Naive B cell (primary cell): ENCODE results near the gene SPATA13. TPM values are rescaled to one million over a fixed set of nuclear protein-coding genes. Genes with fewer than 3 reads are reported as not detected.

ENCODE experiments used
- ATAC-seq, 2 donors: fragments of 150-1000 bp; cut with Tn5 transposase; 2 replicates each; pipeline ENCODE4 v1.10.0; 2021; ENCODE audit warnings: low read depth in 2 of 2, mild to moderate bottlenecking in 2 of 2, moderate library complexity in 2 of 2
- DNase-seq: peaks from one replicate; pipeline ENCODE4 v3.0.0; 2022
- H3K27ac Mint-ChIP-seq, 6 donors: one replicate each; pipeline ENCODE4 v1.8.0; 2020 to 2022; ENCODE audit warnings: mild to moderate bottlenecking in 6 of 6, mixed read lengths in 6 of 6, moderate library complexity in 5 of 6, inconsistent platforms in 2 of 6
- H3K27me3 Mint-ChIP-seq, 3 donors: one replicate each; pipeline ENCODE4 v1.8.0; 2021 to 2022; ENCODE audit warnings: mixed read lengths in 3 of 3, mild to moderate bottlenecking in 1 of 3
- H3K36me3 Mint-ChIP-seq, 2 donors: one replicate each; pipeline ENCODE4 v1.8.0; 2020 to 2022; ENCODE audit warnings: mixed read lengths in 2 of 2, inconsistent platforms in 1 of 2, mild to moderate bottlenecking in 1 of 2
- H3K4me1 Mint-ChIP-seq, 3 donors: one replicate each; pipeline ENCODE4 v1.8.0; 2020 to 2022; ENCODE audit warnings: mixed read lengths in 3 of 3, inconsistent platforms in 1 of 3, mild to moderate bottlenecking in 1 of 3, moderate library complexity in 1 of 3
- H3K4me3 Mint-ChIP-seq, 8 donors: one replicate each; pipeline ENCODE4 v1.8.0; 2020 to 2022; ENCODE audit warnings: mild to moderate bottlenecking in 8 of 8, mixed read lengths in 8 of 8, moderate library complexity in 8 of 8, inconsistent platforms in 2 of 8
- H3K9me3 Mint-ChIP-seq, 7 donors: one replicate each; pipeline ENCODE4 v1.8.0; 2020 to 2022; ENCODE audit warnings: mixed read lengths in 7 of 7, mild to moderate bottlenecking in 5 of 7, inconsistent platforms in 2 of 7, moderate library complexity in 1 of 7
- polyA plus RNA-seq, 6 donors: library from polyadenylated mRNA; unstranded; fragments of 300-500 nt; fragmentation: Illumina TruSeq; gene quantifications; one replicate each; pipeline ENCODE4 v1.2.3, GENCODE V29; 2021; ENCODE audit warnings: low read depth in 6 of 6

Gene SPATA13
- polyA plus RNA-seq, 6 donors from 2014 or later: 2.2 to 8.3 (median 5.3) TPM; not detected in 1

GRCh38 chr13:24279327-24280110, 119.0 kb downstream of the SPATA13 start:
- ATAC-seq (no peak), DNase-seq (no peak)
- Mint-ChIP-seq H3K27me3 (no peaks in the 10 kb centered on the region), H3K36me3 (no peaks in the 10 kb centered on the region), H3K4me3 (no peak overlapping the region), H3K27ac (peak overlapping the region in 4 of 6 donors; percentile 67 to 86 (median 77)), H3K9me3 (no peaks in the 10 kb centered on the region), H3K4me1 (peaks cover 14 to 28% (median 20%) of the 10 kb centered on the region in 3 donors)

GRCh38 chr13:24280720-24281119, 120.2 kb downstream of the SPATA13 start:
- H3K36me3 Mint-ChIP-seq: no peaks in the 10 kb centered on the region
- ATAC-seq (peak; percentile 17 to 39), DNase-seq (no peak)
- H3K27ac Mint-ChIP-seq: peak overlapping the region in 4 of 6 donors; percentile 42 to 86 (median 46)
- H3K4me3 Mint-ChIP-seq: peak overlapping the region in 1 of 8 donors; percentile 9
- no peaks in the 10 kb centered on the region for H3K27me3 Mint-ChIP-seq
- no peaks in the 10 kb centered on the region for H3K9me3 Mint-ChIP-seq
- peaks cover 6 to 17% (median 10%) of the 10 kb centered on the region in 3 donors for H3K4me1 Mint-ChIP-seq

GRCh38 chr13:24281188-24282008, 120.9 kb downstream of the SPATA13 start:
- Mint-ChIP-seq H3K4me3 (no peak overlapping the region), H3K9me3 (no peaks in the 10 kb centered on the region), H3K27me3 (no peaks in the 10 kb centered on the region), H3K4me1 (peaks cover 2 to 10% (median 7%) of the 10 kb centered on the region in 3 donors), H3K27ac (peak overlapping the region in 4 of 6 donors; percentile 43 to 86 (median 47)), H3K36me3 (peaks cover 0 to 5% of the 10 kb centered on the region in 2 donors)
- DNase-seq (no peak), ATAC-seq (no peak)

GRCh38 chr13:24282256-24282655, 121.7 kb downstream of the SPATA13 start:
- H3K4me3 Mint-ChIP-seq: no peak overlapping the region
- peaks cover 0 to 9% of the 10 kb centered on the region in 2 donors for H3K36me3 Mint-ChIP-seq

GRCh38 chr13:24284889-24285565, 124.5 kb downstream of the SPATA13 start:
- Mint-ChIP-seq H3K9me3 (no peaks in the 10 kb centered on the region), H3K4me1 (no peaks in the 10 kb centered on the region), H3K27me3 (no peaks in the 10 kb centered on the region), H3K4me3 (no peak overlapping the region), H3K36me3 (peaks cover 5 to 17% of the 10 kb centered on the region in 2 donors), H3K27ac (no peak overlapping the region)
- ATAC-seq (no peak), DNase-seq (no peak)

More at GRCh38 chr13:24282256-24282655, 121.7 kb downstream of the SPATA13 start:
- no peaks in the 10 kb centered on the region for H3K9me3 Mint-ChIP-seq
- H3K27ac Mint-ChIP-seq: no peak overlapping the region
- H3K27me3 Mint-ChIP-seq: no peaks in the 10 kb centered on the region
- no peak for DNase-seq
- peaks cover 0 to 2% (median 0%) of the 10 kb centered on the region in 3 donors for H3K4me1 Mint-ChIP-seq
- no peak for ATAC-seq

GRCh38 chr13:24286624-24287023, 126.1 kb downstream of the SPATA13 start:
- no peak overlapping the region for H3K27ac Mint-ChIP-seq
- H3K27me3 Mint-ChIP-seq: no peaks in the 10 kb centered on the region
- ATAC-seq: no peak
- H3K4me3 Mint-ChIP-seq: no peak overlapping the region
- DNase-seq: no peak
- no peaks in the 10 kb centered on the region for H3K4me1 Mint-ChIP-seq
- no peaks in the 10 kb centered on the region for H3K9me3 Mint-ChIP-seq
- peaks cover 9 to 17% of the 10 kb centered on the region in 2 donors for H3K36me3 Mint-ChIP-seq

GRCh38 chr13:24287748-24288287, 127.3 kb downstream of the SPATA13 start:
- H3K27ac Mint-ChIP-seq: peak overlapping the region in 1 of 6 donors; percentile 32
- no peaks in the 10 kb centered on the region for H3K9me3 Mint-ChIP-seq
- no peak for ATAC-seq
- H3K36me3 Mint-ChIP-seq: peaks cover 17 to 23% of the 10 kb centered on the region in 2 donors
- H3K27me3 Mint-ChIP-seq: no peaks in the 10 kb centered on the region
- no peak overlapping the region for H3K4me3 Mint-ChIP-seq
- no peaks in the 10 kb centered on the region for H3K4me1 Mint-ChIP-seq
- DNase-seq: no peak

GRCh38 chr13:24288870-24289269, 128.3 kb downstream of the SPATA13 start:
- ATAC-seq (no peak), DNase-seq (no peak)
- Mint-ChIP-seq H3K27ac (no peak overlapping the region), H3K9me3 (no peaks in the 10 kb centered on the region), H3K36me3 (peaks cover 17 to 23% of the 10 kb centered on the region in 2 donors), H3K4me3 (no peak overlapping the region), H3K27me3 (no peaks in the 10 kb centered on the region), H3K4me1 (no peaks in the 10 kb centered on the region)

GRCh38 chr13:24290280-24290932, 129.9 kb downstream of the SPATA13 start:
- Mint-ChIP-seq H3K27ac (peak overlapping the region in 1 of 6 donors; percentile 92), H3K4me3 (no peak overlapping the region), H3K4me1 (no peaks in the 10 kb centered on the region), H3K9me3 (no peaks in the 10 kb centered on the region), H3K27me3 (no peaks in the 10 kb centered on the region), H3K36me3 (peaks cover 20 to 28% of the 10 kb centered on the region in 2 donors)
- no peak for DNase-seq
- ATAC-seq: no peak

GRCh38 chr13:24292481-24292880, 132.0 kb downstream of the SPATA13 start:
- no peaks in the 10 kb centered on the region for H3K27me3 Mint-ChIP-seq
- peaks cover 28 to 30% of the 10 kb centered on the region in 2 donors for H3K36me3 Mint-ChIP-seq
- H3K9me3 Mint-ChIP-seq: no peaks in the 10 kb centered on the region
- H3K4me3 Mint-ChIP-seq: no peak overlapping the region
- H3K4me1 Mint-ChIP-seq: no peaks in the 10 kb centered on the region
- ATAC-seq: no peak
- H3K27ac Mint-ChIP-seq: no peak overlapping the region
- DNase-seq: no peak

- H3K36me3 Mint-ChIP-seq: peaks cover 28 to 41% of the 10 kb centered on the region in 2 donors
- peak overlapping the region in 1 of 6 donors; percentile 45 for H3K27ac Mint-ChIP-seq
- H3K4me1 Mint-ChIP-seq: no peaks in the 10 kb centered on the region
Measured at GRCh38 chr13:24293746-24294145, 133.2 kb downstream of the SPATA13 start.

GRCh38 chr13:24299488-24300114, 139.1 kb downstream of the SPATA13 start:
- Mint-ChIP-seq H3K27me3 (no peaks in the 10 kb centered on the region), H3K4me3 (peak overlapping the region in 1 of 8 donors; percentile 73), H3K9me3 (no peaks in the 10 kb centered on the region), H3K27ac (peak overlapping the region in 2 of 6 donors; percentile 12 to 64), H3K4me1 (no peaks in the 10 kb centered on the region), H3K36me3 (peaks cover 14 to 36% of the 10 kb centered on the region in 2 donors)
- DNase-seq (no peak), ATAC-seq (no peak)

More at GRCh38 chr13:24293746-24294145, 133.2 kb downstream of the SPATA13 start:
- H3K9me3 Mint-ChIP-seq: no peaks in the 10 kb centered on the region
- DNase-seq: no peak
- no peaks in the 10 kb centered on the region for H3K27me3 Mint-ChIP-seq
- ATAC-seq: no peak
- H3K4me3 Mint-ChIP-seq: no peak overlapping the region
